Measurements from ENCODE around the gene AMT. TPM values are rescaled to one million over a fixed set of nuclear protein-coding genes. Genes with fewer than 3 reads are reported as not detected.

The AMT gene, protein sequence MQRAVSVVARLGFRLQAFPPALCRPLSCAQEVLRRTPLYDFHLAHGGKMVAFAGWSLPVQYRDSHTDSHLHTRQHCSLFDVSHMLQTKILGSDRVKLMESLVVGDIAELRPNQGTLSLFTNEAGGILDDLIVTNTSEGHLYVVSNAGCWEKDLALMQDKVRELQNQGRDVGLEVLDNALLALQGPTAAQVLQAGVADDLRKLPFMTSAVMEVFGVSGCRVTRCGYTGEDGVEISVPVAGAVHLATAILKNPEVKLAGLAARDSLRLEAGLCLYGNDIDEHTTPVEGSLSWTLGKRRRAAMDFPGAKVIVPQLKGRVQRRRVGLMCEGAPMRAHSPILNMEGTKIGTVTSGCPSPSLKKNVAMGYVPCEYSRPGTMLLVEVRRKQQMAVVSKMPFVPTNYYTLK
- total RNA-seq (2021) = 54.6 to 66.6 TPM (median 57.8 TPM) in 3 replicates
- Bru-seq, nascent RNA = percentile 74 among the genes with signal in this experiment
- long read RNA-seq, experiment 1, full-length matches to known transcripts = 228 of 294 reads
- long read RNA-seq, experiment 1, partial matches to known transcripts = 12 of 294 reads
- long read RNA-seq, experiment 1, other reads (novel, unspliced or antisense) = 54 of 294 reads
- long read RNA-seq, experiment 2, full-length matches to known transcripts = 33 of 44 reads
- long read RNA-seq, experiment 2, partial matches to known transcripts = 1 of 44 reads
- long read RNA-seq, experiment 2, other reads (novel, unspliced or antisense) = 10 of 44 reads
- long read RNA-seq, experiment 3, full-length matches to known transcripts = 114 of 166 reads
- long read RNA-seq, experiment 3, partial matches to known transcripts = 13 of 166 reads
- long read RNA-seq, experiment 3, other reads (novel, unspliced or antisense) = 39 of 166 reads

DNA sequence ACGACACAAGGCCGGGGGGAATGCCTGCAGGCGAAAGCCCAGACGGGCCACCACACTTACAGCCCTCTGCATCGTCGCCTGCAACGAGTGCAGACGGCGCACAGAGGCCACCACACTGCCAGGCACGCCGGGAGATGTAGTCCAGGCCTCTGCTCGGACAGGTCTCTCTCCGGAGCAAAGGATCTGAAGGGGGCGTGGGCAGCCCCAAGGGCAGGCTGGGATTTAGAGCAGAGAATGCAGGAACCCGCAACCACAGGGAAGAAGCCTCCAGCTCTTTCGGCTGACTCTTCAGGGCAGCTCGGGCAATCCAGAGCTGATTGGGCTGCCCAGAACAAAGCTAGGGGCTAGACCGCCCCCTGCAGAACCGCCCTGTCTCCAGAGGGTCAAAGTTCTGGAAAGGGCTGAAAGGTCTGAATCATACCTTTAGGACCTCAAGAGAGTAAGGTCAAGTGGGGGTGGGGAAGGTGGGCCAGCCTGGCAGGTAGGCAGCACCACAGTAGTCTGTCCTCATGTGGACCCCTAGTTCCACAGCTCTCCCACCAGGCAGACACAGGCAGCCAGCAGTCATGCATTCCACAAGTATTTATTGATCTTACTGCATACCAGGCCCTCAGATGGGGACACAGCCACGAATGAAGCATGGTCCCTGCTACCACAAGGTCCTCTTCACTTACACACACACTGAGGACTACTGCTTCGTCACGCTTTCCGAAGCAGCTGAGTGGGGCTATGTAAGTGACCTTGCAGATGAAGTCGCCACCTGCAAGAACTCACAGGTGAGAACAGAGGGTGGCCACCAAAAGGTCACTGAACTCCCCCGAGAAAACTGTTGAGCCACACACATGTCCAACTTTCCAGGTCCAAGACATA is at the start of gene AMT:
Gene AMT, minus strand, starts transcription at position 95 of the 870 bp plus-strand sequence. Its CDS starts 23 bp downstream, at position 72.
- TF ChIP-seq JAZF1 (CRISPR knock-in tag; IDR thresholded peaks at IDR 0.05) (no peak), ZNF423 (CRISPR knock-in tag; IDR thresholded peaks at IDR 0.05) (no peak), CREM (CRISPR knock-in tag; IDR thresholded peaks at IDR 0.05) (peak; percentile 82; the same call in 1 of the 2 replicates), ZBTB21 (CRISPR knock-in tag; IDR thresholded peaks at IDR 0.05; ENCODE audit: borderline replicate concordance) (peak; percentile 36; the same call in 1 of the 2 replicates), FOXK1 (CRISPR knock-in tag; IDR thresholded peaks at IDR 0.05) (0 out of 2 replicates have a peak, but pooled peaks have one; percentile 48), IRF2 (CRISPR knock-in tag; IDR thresholded peaks at IDR 0.05; ENCODE audit: borderline replicate concordance, low read depth) (no peak), GRHL2 (CRISPR knock-in tag; IDR thresholded peaks at IDR 0.05; ENCODE audit: insufficient replicate concordance, severe bottlenecking) (no peak), SMAD4 (CRISPR knock-in tag; IDR thresholded peaks at IDR 0.05) (no peak), RELA (CRISPR knock-in tag; IDR thresholded peaks at IDR 0.05; ENCODE audit: borderline replicate concordance) (no peak), ZNF416 (CRISPR knock-in tag; IDR thresholded peaks at IDR 0.05) (no peak), TEAD1 (CRISPR knock-in tag; IDR thresholded peaks at IDR 0.05) (no peak), TEAD4 (CRISPR knock-in tag; IDR thresholded peaks at IDR 0.05) (no peak), SP1 (CRISPR knock-in tag; conservative IDR thresholded peaks at IDR 0.05) (peak; percentile 83)
- TF ChIP-seq, protein P1, sequence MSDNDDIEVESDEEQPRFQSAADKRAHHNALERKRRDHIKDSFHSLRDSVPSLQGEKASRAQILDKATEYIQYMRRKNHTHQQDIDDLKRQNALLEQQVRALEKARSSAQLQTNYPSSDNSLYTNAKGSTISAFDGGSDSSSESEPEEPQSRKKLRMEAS (CRISPR knock-in tag; IDR thresholded peaks at IDR 0.05) = peak; percentile 83
- TF ChIP-seq, protein P2, sequence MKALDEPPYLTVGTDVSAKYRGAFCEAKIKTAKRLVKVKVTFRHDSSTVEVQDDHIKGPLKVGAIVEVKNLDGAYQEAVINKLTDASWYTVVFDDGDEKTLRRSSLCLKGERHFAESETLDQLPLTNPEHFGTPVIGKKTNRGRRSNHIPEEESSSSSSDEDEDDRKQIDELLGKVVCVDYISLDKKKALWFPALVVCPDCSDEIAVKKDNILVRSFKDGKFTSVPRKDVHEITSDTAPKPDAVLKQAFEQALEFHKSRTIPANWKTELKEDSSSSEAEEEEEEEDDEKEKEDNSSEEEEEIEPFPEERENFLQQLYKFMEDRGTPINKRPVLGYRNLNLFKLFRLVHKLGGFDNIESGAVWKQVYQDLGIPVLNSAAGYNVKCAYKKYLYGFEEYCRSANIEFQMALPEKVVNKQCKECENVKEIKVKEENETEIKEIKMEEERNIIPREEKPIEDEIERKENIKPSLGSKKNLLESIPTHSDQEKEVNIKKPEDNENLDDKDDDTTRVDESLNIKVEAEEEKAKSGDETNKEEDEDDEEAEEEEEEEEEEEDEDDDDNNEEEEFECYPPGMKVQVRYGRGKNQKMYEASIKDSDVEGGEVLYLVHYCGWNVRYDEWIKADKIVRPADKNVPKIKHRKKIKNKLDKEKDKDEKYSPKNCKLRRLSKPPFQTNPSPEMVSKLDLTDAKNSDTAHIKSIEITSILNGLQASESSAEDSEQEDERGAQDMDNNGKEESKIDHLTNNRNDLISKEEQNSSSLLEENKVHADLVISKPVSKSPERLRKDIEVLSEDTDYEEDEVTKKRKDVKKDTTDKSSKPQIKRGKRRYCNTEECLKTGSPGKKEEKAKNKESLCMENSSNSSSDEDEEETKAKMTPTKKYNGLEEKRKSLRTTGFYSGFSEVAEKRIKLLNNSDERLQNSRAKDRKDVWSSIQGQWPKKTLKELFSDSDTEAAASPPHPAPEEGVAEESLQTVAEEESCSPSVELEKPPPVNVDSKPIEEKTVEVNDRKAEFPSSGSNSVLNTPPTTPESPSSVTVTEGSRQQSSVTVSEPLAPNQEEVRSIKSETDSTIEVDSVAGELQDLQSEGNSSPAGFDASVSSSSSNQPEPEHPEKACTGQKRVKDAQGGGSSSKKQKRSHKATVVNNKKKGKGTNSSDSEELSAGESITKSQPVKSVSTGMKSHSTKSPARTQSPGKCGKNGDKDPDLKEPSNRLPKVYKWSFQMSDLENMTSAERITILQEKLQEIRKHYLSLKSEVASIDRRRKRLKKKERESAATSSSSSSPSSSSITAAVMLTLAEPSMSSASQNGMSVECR (CRISPR knock-in tag; IDR thresholded peaks at IDR 0.05; ENCODE audit: borderline replicate concordance) = 0 out of 2 replicates have a peak, but pooled peaks have one; percentile 52
- TF ChIP-seq, protein P3, sequence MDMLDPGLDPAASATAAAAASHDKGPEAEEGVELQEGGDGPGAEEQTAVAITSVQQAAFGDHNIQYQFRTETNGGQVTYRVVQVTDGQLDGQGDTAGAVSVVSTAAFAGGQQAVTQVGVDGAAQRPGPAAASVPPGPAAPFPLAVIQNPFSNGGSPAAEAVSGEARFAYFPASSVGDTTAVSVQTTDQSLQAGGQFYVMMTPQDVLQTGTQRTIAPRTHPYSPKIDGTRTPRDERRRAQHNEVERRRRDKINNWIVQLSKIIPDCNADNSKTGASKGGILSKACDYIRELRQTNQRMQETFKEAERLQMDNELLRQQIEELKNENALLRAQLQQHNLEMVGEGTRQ (CRISPR knock-in tag; IDR thresholded peaks at IDR 0.05) = peak; percentile 24; the same call in 1 of the 2 replicates
- TF ChIP-seq, protein P4, sequence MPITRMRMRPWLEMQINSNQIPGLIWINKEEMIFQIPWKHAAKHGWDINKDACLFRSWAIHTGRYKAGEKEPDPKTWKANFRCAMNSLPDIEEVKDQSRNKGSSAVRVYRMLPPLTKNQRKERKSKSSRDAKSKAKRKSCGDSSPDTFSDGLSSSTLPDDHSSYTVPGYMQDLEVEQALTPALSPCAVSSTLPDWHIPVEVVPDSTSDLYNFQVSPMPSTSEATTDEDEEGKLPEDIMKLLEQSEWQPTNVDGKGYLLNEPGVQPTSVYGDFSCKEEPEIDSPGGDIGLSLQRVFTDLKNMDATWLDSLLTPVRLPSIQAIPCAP (CRISPR knock-in tag; IDR thresholded peaks at IDR 0.05) = no peak
- TF ChIP-seq, protein P5, sequence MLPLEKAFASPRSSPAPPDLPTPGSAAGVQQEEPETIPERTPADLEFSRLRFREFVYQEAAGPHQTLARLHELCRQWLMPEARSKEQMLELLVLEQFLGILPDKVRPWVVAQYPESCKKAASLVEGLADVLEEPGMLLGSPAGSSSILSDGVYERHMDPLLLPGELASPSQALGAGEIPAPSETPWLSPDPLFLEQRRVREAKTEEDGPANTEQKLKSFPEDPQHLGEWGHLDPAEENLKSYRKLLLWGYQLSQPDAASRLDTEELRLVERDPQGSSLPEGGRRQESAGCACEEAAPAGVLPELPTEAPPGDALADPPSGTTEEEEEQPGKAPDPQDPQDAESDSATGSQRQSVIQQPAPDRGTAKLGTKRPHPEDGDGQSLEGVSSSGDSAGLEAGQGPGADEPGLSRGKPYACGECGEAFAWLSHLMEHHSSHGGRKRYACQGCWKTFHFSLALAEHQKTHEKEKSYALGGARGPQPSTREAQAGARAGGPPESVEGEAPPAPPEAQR (CRISPR knock-in tag; IDR thresholded peaks at IDR 0.05) = no peak
- TF ChIP-seq, protein P6, sequence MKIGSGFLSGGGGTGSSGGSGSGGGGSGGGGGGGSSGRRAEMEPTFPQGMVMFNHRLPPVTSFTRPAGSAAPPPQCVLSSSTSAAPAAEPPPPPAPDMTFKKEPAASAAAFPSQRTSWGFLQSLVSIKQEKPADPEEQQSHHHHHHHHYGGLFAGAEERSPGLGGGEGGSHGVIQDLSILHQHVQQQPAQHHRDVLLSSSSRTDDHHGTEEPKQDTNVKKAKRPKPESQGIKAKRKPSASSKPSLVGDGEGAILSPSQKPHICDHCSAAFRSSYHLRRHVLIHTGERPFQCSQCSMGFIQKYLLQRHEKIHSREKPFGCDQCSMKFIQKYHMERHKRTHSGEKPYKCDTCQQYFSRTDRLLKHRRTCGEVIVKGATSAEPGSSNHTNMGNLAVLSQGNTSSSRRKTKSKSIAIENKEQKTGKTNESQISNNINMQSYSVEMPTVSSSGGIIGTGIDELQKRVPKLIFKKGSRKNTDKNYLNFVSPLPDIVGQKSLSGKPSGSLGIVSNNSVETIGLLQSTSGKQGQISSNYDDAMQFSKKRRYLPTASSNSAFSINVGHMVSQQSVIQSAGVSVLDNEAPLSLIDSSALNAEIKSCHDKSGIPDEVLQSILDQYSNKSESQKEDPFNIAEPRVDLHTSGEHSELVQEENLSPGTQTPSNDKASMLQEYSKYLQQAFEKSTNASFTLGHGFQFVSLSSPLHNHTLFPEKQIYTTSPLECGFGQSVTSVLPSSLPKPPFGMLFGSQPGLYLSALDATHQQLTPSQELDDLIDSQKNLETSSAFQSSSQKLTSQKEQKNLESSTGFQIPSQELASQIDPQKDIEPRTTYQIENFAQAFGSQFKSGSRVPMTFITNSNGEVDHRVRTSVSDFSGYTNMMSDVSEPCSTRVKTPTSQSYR (CRISPR knock-in tag; IDR thresholded peaks at IDR 0.05) = peak; percentile 37; the same call in 1 of the 2 replicates
- Mint-ChIP-seq H3K4me1 (peaks cover 21% of the 10 kb centered on the region), H3K36me3 (peaks cover 7% of the 10 kb centered on the region; the same call in 1 of the 2 replicates), H3K27ac (peak within 1 kb of the TSS; percentile 94), H3K9me3 (no peaks in the 10 kb centered on the region), H3K27me3 (ENCODE audit: low read depth) (no peaks in the 10 kb centered on the region), H3K4me3 (peak within 1 kb of the TSS; percentile 96)
- ATAC-seq (peak; percentile 98), DNase-seq (ENCODE audit: low spot score) (peak; percentile 92)
- POLR2A ChIA-PET = interaction anchor here (0.7 to 1.0 kb wide), 3 partner anchors 11 to 168 kb away, joined by 3 to 5 read pairs (median 4); partner anchors contain the start of gene RHOA
- CTCF ChIA-PET = interaction anchor here (0.6 to 2.0 kb wide), 9 partner anchors 10 to 329 kb away, joined by 3 to 7 read pairs (median 3); partner anchors contain the start of genes KLHDC8B, QRICH1, RHOA and TCTA
